ENCODE measurements around the gene TJP3. TPM values are rescaled to one million over a fixed set of nuclear protein-coding genes. Genes with fewer than 3 reads are reported as not detected.

Gene TJP3
- total and polyA plus RNA-seq, 10 of the 15 experiments (the other 5 are each of a cell fraction or from before 2014, with no cell fraction given), result 0.04 to 1.2 (median 0.29) TPM; not detected in 6

DNA sequence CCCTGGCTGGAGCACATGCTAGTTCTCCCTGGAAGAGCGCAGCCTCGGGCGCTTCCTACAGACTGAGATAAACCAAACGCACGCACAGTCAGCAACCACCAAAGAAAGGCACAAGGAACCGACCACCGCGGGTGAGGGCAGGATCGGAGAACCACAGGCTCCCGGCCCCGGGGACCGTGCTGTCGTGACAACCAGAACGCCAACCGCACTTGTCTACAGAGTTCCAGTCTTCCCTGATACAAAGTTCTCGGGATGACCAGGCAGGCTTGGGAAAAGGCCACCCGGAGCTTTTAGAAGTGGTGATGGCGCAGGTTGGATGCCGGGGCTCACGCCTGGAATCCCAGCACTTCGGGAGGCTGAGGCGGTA is 48.5 kb upstream of the TJP3 start (continued):
- TF ChIP-seq PML (IDR thresholded peaks at IDR 0.05; ENCODE audit: low read length) (no peak), FOXM1 (IDR thresholded peaks at IDR 0.05; ENCODE audit: low read depth, low read length) (no peak), SMARCA5 (IDR thresholded peaks at IDR 0.05) (no peak)

DNA sequence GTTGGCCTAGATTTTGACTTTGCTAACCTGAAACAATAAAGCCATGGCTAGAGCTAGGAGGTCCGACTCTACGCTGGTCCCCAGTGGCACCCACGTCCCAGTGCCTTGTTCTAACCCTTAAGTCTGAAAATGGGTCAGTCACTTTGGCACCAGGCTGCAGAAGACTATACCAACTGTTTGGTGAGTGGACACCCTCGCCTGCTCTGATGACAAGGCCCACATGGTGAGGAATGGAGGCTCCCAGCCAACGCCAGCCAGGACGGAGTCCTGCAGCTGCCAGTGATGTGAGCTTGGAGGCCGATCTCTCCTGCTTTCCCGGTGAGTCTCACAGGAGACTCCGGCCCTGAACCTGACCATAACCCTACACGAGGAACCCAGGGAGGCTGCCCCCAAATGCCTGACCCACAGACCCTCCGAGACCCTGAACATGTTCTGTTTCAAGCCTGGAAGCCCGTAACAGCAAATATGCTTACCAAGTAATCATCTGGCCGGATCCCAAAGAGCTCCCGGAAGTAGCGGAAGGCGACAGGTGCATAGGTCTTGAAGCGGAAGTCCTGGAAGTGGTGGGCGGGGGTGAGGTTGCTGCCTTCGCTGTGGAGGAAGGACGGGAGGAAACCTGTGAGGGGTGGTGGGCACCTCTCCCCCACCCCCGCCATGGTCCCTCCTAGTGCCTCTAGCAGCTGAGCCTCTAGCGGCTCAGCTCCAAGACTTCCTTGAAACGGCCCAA is 47.5 kb upstream of the TJP3 start:
- BruUV-seq (replicated peaks), result no TSS peak
- H3K4me1 ChIP-seq (ENCODE audit: control insufficient read depth, insufficient read depth, low read length), result peaks cover 9% of the 10 kb centered on the region
- in situ Hi-C loops (cut with MboI), result loop anchor here (5.0 to 10.0 kb wide), 2 partner anchors 42 to 544 kb away; partner anchors contain the start of gene PIP5K1C
- no peaks in the 10 kb centered on the region for H3K27me3 ChIP-seq (replicated peaks in 1 of 2; ENCODE audit: control insufficient read depth in 2 of 2, insufficient read depth in 2 of 2, low read length in 1 of 2)
- H3K27ac ChIP-seq (ENCODE audit: control insufficient read depth, insufficient read depth), result no peak overlapping the region
- peaks cover 3 to 6% of the 10 kb centered on the region in 2 experiments; a peak in 3 of 4 replicates for H3K36me3 ChIP-seq (ENCODE audit: control insufficient read depth in 2 of 2, insufficient read depth in 2 of 2, low read length in 1 of 2)
- ChIA-PET RAD21 (ENCODE audit: unreplicated experiment) (no interaction called here), SMC1A (ENCODE audit: uncharacterized antibody, unreplicated experiment) (no interaction called here), POLR2A (no interaction called here), CTCF (interaction anchor here (1.3 to 2.6 kb wide), 4 partner anchors 40 to 96 kb away, joined by 3 to 8 read pairs (median 6); partner anchors contain the start of gene PIP5K1C)
- H3K9ac ChIP-seq (ENCODE audit: control insufficient read depth, insufficient read depth, low read length), result no peak overlapping the region
- H2AFZ ChIP-seq (ENCODE audit: control insufficient read depth, low read depth, low read length), result no peak overlapping the region
- no peaks in the 10 kb centered on the region for H3K79me2 ChIP-seq (ENCODE audit: control insufficient read depth, insufficient read depth, low read length)
- H3K4me2 ChIP-seq (ENCODE audit: control insufficient read depth, insufficient read depth), result no peak overlapping the region
- FAIRE-seq (no peak), ATAC-seq (no peak), DNase-seq (ENCODE audit: low read depth, low spot score) (no peak)
- intact Hi-C loops (cut with micrococcal nuclease; ENCODE audit: unreplicated experiment), result no loop called here
- WGBS (ENCODE audit: insufficient coverage, insufficient replicate concordance, low lambda C conversion rate, missing lambda C conversion rate), result 94% methylated on average over 19 of the region's 23 CpGs
- H3K4me3 ChIP-seq, result no peak overlapping the region
- H4K20me1 ChIP-seq (ENCODE audit: control insufficient read depth, insufficient read depth), result no peaks in the 10 kb centered on the region
- H3K9me3 ChIP-seq (replicated peaks; ENCODE audit: control insufficient read depth, insufficient read depth, low read length), result no peaks in the 10 kb centered on the region; the same call in 2 of the 3 replicates
- TF ChIP-seq HDGF (IDR thresholded peaks at IDR 0.05) (no peak), STAT1 (conservative IDR thresholded peaks at IDR 0.05) (no peak), CHD2 (IDR thresholded peaks at IDR 0.05; ENCODE audit: borderline replicate concordance, low read depth, low read length) (no peak), ASH2L (IDR thresholded peaks at IDR 0.05; ENCODE audit: borderline replicate concordance, low read depth) (no peak), USF1 (IDR thresholded peaks at IDR 0.05; ENCODE audit: borderline replicate concordance, extremely low read length, insufficient read depth, low read depth, low read length) (no peak), MYB (IDR thresholded peaks at IDR 0.05; ENCODE audit: borderline replicate concordance, low read depth, low read length) (no peak), REST (IDR thresholded peaks at IDR 0.05; ENCODE audit: low read depth, low read length) (no peak), NFYA (IDR thresholded peaks at IDR 0.05; ENCODE audit: borderline replicate concordance, low read depth, low read length) (no peak), TBL1XR1 (IDR thresholded peaks at IDR 0.05; ENCODE audit: low read depth, low read length) (no peak)
- TF ChIP-seq, protein P1, sequence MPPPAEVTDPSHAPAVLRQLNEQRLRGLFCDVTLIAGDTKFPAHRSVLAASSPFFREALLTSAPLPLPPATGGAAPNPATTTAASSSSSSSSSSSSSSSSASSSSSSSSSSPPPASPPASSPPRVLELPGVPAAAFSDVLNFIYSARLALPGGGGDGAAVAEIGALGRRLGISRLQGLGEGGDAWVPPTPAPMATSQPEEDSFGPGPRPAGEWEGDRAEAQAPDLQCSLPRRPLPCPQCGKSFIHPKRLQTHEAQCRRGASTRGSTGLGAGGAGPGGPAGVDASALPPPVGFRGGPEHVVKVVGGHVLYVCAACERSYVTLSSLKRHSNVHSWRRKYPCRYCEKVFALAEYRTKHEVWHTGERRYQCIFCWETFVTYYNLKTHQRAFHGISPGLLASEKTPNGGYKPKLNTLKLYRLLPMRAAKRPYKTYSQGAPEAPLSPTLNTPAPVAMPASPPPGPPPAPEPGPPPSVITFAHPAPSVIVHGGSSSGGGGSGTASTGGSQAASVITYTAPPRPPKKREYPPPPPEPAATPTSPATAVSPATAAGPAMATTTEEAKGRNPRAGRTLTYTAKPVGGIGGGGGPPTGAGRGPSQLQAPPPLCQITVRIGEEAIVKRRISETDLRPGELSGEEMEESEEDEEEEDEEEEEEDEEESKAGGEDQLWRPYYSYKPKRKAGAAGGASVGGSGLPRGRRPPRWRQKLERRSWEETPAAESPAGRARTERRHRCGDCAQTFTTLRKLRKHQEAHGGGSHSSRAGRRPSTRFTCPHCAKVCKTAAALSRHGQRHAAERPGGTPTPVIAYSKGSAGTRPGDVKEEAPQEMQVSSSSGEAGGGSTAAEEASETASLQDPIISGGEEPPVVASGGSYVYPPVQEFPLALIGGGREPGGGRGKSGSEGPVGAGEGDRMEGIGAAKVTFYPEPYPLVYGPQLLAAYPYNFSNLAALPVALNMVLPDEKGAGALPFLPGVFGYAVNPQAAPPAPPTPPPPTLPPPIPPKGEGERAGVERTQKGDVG (CRISPR knock-in tag; IDR thresholded peaks at IDR 0.05), result no peak

All from GM12878 (cell line).